Lung (tissue), 12 donors: Measurements from ENCODE around the gene UGT8. TPM values are rescaled to one million over a fixed set of nuclear protein-coding genes. Genes with fewer than 3 reads are reported as not detected.
A peak's percentile ranks its signal among the peaks of the same experiment; 100 is the strongest.

Experiments
- ATAC-seq: fragments of 200-7000 bp; cut with Tn5 transposase; one replicate; pipeline ENCODE4 v1.9.1; 2020; ENCODE audit warnings: moderate number of reproducible peaks; ENCODE audit not compliant: insufficient read depth, low FRiP score
- DNase-seq, 3 donors: peaks; one replicate each; pipeline ENCODE4 v3.0.0-alpha.2; 2013 to 2017
- H3K27ac ChIP-seq, 2 donors: one replicate each; pipeline ENCODE4 v1.5.1; 2013; ENCODE audit warnings: mild to moderate bottlenecking in 2 of 2, moderate library complexity in 2 of 2, control low read depth in 1 of 2, inconsistent platforms in 1 of 2, low read depth in 1 of 2, low read length in 1 of 2
- H3K27me3 ChIP-seq, 3 donors: one replicate each; pipeline ENCODE4 v1.5.1; 2013; ENCODE audit warnings: low read length in 2 of 3; ENCODE audit not compliant: control insufficient read depth in 3 of 3, insufficient read depth in 3 of 3
- H3K36me3 ChIP-seq, 4 donors: one replicate each; pipeline ENCODE4 v1.5.1; 2013; ENCODE audit warnings: low read length in 4 of 4, mild to moderate bottlenecking in 1 of 4, moderate library complexity in 1 of 4; ENCODE audit not compliant: control insufficient read depth in 4 of 4, insufficient read depth in 4 of 4
- H3K4me1 ChIP-seq, 5 donors: one replicate each; pipeline ENCODE4 v1.5.1; 2013; ENCODE audit warnings: low read length in 5 of 5, mild to moderate bottlenecking in 2 of 5, moderate library complexity in 1 of 5; ENCODE audit not compliant: control insufficient read depth in 5 of 5, insufficient read depth in 5 of 5
- H3K4me3 ChIP-seq: one replicate; pipeline ENCODE4 v1.5.1; 2013; ENCODE audit warnings: mild to moderate bottlenecking, control low read depth, moderate library complexity
- H3K9ac ChIP-seq, 2 donors: one replicate each; pipeline ENCODE4 v1.5.1; 2013; ENCODE audit warnings: low read length in 2 of 2, control low read depth in 1 of 2; ENCODE audit not compliant: insufficient read depth in 1 of 2
- H3K9me3 ChIP-seq, 4 donors: one replicate each; pipeline ENCODE4 v1.5.1; 2013; ENCODE audit warnings: low read length in 3 of 4, mild to moderate bottlenecking in 1 of 4, moderate library complexity in 1 of 4; ENCODE audit not compliant: control insufficient read depth in 4 of 4, insufficient read depth in 3 of 4
- CTCF ChIP-seq: IDR thresholded peaks from 2 replicates; pipeline ENCODE4 v1.5.1; 2012; ENCODE audit warnings: mild to moderate bottlenecking; ENCODE audit errors: control extremely low read depth, extremely low read depth
- WGBS, 2 donors: extraction: QIAGEN DNeasy Blood & Tissue Kit; methylation state at CpG; one replicate each; pipeline ENCODE4 v1.1.7; 2013; 5-methylcytosine and 5-hydroxymethylcytosine counted together
- polyA plus RNA-seq, 2 donors: library from polyadenylated mRNA; stranded (reverse); fragments of 200-250 nt; gene quantifications; one replicate each; pipeline ENCODE4 v1.2.1, GENCODE V29; 2013
- total RNA-seq, 2 donors: library from RNA; depleted of rRNA in 1 of 2; stranded (reverse); fragments of >200 nt in 1 of 2; gene quantifications; one replicate each; pipeline ENCODE4 v1.2.1, GENCODE V29; 2014 to 2021
- donor health status: control.
- donor health status: control.
- donor health status: Bipolar disorder and iron deficiency.
- donor health status: healthy.
- donor health status: DM: yes; HTN: yes; CAD: no.

The UGT8 gene
- total and polyA plus RNA-seq, 4 donors = 0.37 to 9.9 (median 1.8) TPM

- Histone ChIP-seq H3K9ac (no peak overlapping the region), H3K27me3 (no peaks in the 10 kb centered on the region), H3K9me3 (peaks cover 0 to 9% (median 1%) of the 10 kb centered on the region in 4 donors), H3K27ac (no peak overlapping the region), H3K4me1 (no peaks in the 10 kb centered on the region), H3K36me3 (no peaks in the 10 kb centered on the region), H3K4me3 (no peak overlapping the region)
- no peak for DNase-seq
- no peak for ATAC-seq
- whole genome bisulfite sequencing, 2 donors = 65 to 73% methylated on average over 1 of the region's 1 CpG
- no peak for TF ChIP-seq CTCF
Measured at GRCh38 chr4:114561590-114561989, 37.0 kb upstream of the UGT8 start.

- WGBS, 2 donors = 21 to 39% methylated on average over 2 of the region's 2 CpGs
- no peak overlapping the region for H3K9ac ChIP-seq
- DNase-seq = no peak
- no peak for ATAC-seq
- no peak overlapping the region for H3K4me3 ChIP-seq
- H3K9me3 ChIP-seq = peaks cover 0 to 7% (median 1%) of the 10 kb centered on the region in 4 donors
- no peaks in the 10 kb centered on the region for H3K27me3 ChIP-seq
- TF ChIP-seq CTCF = no peak
- H3K4me1 ChIP-seq = no peaks in the 10 kb centered on the region
- H3K36me3 ChIP-seq = no peaks in the 10 kb centered on the region
- H3K27ac ChIP-seq = no peak overlapping the region
Measured at GRCh38 chr4:114562176-114562904, 36.3 kb upstream of the UGT8 start.

- TF ChIP-seq CTCF = no peak
- DNase-seq (peak in 1 of 3 donors; percentile 19), ATAC-seq (peak; percentile 77)
- Histone ChIP-seq H3K4me1 (no peaks in the 10 kb centered on the region), H3K4me3 (no peak overlapping the region), H3K36me3 (no peaks in the 10 kb centered on the region), H3K27me3 (no peaks in the 10 kb centered on the region), H3K27ac (no peak overlapping the region), H3K9me3 (no peaks in the 10 kb centered on the region), H3K9ac (no peak overlapping the region)
- WGBS, 2 donors = 45 to 48% methylated on average over 5 of the region's 5 CpGs
Measured at GRCh38 chr4:114563536-114564315, 34.9 kb upstream of the UGT8 start.
